Brain microvascular endothelial cell (primary cell): ENCODE measurements around the gene DHCR7.

Experiments
- DNase-seq: peaks from one replicate; pipeline ENCODE4 v3.0.0-alpha.2; 2020
- H3K27ac ChIP-seq: fragments of 250-450 bp; sonication (Bioruptor Pico); 2 replicates; pipeline ENCODE4 v1.5.1; 2020; ENCODE audit warnings: mild to moderate bottlenecking, moderate library complexity
- H3K27me3 ChIP-seq: fragments of 250-450 bp; sonication (Bioruptor Pico); replicated peaks from 2 replicates; pipeline ENCODE4 v1.5.1; 2020; ENCODE audit warnings: mild to moderate bottlenecking
- H3K36me3 ChIP-seq: fragments of 250-450 bp; sonication (Bioruptor Pico); replicated peaks from 2 replicates; pipeline ENCODE4 v1.5.1; 2020; ENCODE audit warnings: mild to moderate bottlenecking
- H3K4me3 ChIP-seq: 2 replicates; pipeline ENCODE4 v1.5.1; 2011; ENCODE audit warnings: low read depth, mild to moderate bottlenecking, control low read depth, low read length, moderate library complexity
- in situ Hi-C: cut with HindIII; loops from 2 replicates; pipeline ENCODE4 v1.10.0; 2017; ENCODE audit warnings: low sequenced_read_pairs, low pct_ligation_motif_present
- TF ChIP-seq, protein P1 (sequence below): IDR thresholded peaks from 2 replicates; pipeline ENCODE4 v1.5.1; 2011; ENCODE audit warnings: low read depth, mild to moderate bottlenecking, moderate library complexity, low read length, control low read depth, inconsistent platforms; ENCODE audit errors: missing control alignments

Gene DHCR7

DNA sequence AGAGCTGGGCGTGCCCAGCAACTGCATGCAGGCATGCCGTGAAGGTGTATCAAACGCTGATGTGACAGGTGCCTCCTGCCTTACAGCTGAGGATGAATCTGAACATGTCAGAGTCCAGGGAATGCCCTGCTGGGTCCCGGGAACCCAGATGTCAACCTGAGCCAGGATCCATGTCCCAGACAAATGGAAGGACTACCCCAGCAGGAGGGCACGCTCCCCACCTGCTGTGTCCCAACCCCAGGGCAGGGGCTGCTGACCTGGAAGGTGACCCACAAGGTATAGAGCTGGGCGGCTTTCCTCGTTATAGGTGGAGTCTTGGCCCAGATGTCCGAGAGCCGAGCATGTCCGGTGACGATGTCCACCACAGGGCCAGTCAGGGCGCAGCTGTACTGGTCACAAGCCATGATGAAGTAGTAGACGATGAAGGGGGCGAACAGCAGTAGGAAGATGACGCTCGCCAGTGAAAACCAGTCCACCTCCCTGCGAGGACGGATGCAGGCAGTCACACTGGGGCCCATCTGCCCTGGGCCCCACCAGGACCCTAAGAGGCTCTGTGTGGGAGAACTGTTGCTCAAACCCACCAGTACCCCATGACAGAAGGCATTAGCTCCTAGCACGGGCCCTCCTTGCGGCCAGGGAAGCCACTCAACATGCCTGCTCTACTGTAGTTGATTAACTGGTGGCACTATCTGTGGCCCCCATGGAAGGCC is 4.3 kb downstream of the DHCR7 start:
- H3K36me3 ChIP-seq, result peaks cover 56% of the 10 kb centered on the region
- TF ChIP-seq, protein P1, sequence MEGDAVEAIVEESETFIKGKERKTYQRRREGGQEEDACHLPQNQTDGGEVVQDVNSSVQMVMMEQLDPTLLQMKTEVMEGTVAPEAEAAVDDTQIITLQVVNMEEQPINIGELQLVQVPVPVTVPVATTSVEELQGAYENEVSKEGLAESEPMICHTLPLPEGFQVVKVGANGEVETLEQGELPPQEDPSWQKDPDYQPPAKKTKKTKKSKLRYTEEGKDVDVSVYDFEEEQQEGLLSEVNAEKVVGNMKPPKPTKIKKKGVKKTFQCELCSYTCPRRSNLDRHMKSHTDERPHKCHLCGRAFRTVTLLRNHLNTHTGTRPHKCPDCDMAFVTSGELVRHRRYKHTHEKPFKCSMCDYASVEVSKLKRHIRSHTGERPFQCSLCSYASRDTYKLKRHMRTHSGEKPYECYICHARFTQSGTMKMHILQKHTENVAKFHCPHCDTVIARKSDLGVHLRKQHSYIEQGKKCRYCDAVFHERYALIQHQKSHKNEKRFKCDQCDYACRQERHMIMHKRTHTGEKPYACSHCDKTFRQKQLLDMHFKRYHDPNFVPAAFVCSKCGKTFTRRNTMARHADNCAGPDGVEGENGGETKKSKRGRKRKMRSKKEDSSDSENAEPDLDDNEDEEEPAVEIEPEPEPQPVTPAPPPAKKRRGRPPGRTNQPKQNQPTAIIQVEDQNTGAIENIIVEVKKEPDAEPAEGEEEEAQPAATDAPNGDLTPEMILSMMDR, result no peak
- no peak overlapping the region for H3K4me3 ChIP-seq
- in situ Hi-C loops, result no loop called here
- no peak overlapping the region for H3K27ac ChIP-seq
- H3K27me3 ChIP-seq, result no peaks in the 10 kb centered on the region
- DNase-seq, result no peak

DNA sequence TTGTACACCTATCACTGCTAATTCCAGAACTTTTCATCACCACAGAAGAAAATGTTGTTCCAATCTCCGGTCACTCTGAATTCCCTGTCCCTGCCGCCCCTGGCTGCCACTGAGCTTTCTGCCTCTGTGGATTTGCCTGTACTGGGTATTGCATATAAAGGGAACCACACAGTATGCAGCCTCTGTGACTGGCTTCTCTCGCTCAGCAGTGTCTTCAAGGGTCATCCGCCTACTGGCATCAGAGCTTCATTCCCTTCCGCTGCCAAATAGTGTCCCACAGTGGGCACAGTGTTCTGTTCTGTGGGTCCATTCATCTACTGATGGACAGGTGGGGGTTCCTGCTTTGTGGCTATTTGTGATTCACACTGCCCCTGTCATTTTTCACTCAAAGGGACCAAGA is 5.3 kb downstream of the DHCR7 start:
- Histone ChIP-seq H3K27ac (no peak overlapping the region), H3K27me3 (no peaks in the 10 kb centered on the region), H3K4me3 (no peak overlapping the region), H3K36me3 (peaks cover 66% of the 10 kb centered on the region)
- TF ChIP-seq, protein P1, result no peak
- in situ Hi-C loops, result no loop called here
- DNase-seq, result no peak

DNA sequence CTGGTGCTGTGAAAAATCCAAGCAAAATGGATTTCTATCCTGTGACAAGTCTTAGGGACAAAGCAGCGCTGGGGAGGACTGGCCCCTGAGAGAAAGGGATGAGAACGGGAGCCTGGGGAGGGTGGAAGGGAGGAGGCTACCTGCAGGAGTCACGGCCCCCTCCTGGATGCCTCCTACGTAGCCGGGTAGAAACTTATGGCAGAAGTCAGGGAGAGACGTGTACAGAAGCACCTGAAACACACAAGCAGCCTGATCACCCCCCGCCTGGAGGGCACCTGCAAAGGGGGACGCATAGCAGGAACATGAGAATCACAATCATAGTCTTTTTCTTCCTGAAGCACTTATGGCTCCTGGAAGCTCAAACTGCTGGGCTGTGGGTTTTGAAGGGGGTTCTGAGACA is 6.1 kb downstream of the DHCR7 start:
- in situ Hi-C loops, result no loop called here
- H3K36me3 ChIP-seq, result peaks cover 74% of the 10 kb centered on the region
- TF ChIP-seq, protein P1, result no peak
- H3K4me3 ChIP-seq, result no peak overlapping the region
- no peak for DNase-seq
- no peak overlapping the region for H3K27ac ChIP-seq
- H3K27me3 ChIP-seq, result no peaks in the 10 kb centered on the region

DNA sequence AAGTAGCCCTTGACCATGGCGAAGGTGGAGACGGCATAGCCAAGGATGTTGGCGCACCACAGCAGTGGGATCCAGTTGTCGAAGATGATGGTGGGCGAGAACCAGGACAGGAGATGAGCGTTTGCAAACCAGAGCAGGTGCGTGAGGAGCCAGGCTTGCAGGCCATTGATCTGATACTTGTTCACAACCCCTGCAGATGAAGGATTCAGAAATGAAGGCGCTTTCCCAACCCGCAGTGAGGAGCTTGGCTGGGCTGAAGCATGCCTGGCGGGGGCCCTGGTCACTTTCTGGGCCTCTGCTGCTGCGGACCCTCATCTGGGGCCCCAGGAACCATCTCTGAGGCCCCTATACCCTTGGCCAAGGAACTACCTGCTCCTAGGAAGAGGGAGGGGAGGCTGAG is 6.9 kb downstream of the DHCR7 start:
- H3K27ac ChIP-seq, result no peak overlapping the region
- no peak for DNase-seq
- in situ Hi-C loops, result no loop called here
- no peak overlapping the region for H3K4me3 ChIP-seq
- peaks cover 69% of the 10 kb centered on the region for H3K36me3 ChIP-seq
- TF ChIP-seq, protein P1, result no peak
- H3K27me3 ChIP-seq, result no peaks in the 10 kb centered on the region

DNA sequence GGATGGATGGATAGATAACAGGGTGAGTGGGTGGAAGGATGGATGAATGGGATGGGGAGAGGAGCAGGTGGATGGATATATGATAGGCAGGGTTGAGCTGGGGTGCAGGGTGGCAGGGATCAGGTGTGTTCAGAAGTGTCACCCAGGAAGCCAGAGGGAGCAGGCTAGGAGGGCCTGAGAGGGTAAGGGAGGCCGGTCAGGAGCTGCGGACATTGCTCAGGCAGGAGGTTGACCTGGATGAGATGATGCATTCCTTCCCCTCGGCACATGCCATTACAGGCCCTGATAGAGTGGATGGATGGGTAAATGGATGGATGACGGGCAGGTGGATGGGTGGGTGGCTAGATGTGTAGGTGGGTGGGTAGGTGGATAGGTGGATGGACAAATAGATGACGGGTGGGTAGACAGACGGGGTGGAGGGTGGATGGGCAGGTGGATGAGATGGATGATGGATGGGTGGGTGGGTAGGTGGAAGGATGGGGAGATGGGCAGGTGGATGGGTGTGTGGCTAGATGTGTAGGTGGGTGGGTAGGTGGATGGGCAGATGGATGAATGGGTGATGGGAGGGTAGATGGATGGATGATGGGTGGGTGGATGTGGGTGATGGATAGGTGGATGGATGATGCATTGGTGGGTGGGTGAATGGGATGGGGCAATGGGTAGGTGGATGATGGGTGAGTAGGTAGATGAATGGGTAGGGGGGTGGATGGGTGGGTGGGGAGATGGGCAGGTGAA is 8.0 kb downstream of the DHCR7 start:
- in situ Hi-C loops, result no loop called here
- no peak for DNase-seq
- Histone ChIP-seq H3K36me3 (peaks cover 71% of the 10 kb centered on the region), H3K4me3 (no peak overlapping the region), H3K27ac (no peak overlapping the region), H3K27me3 (no peaks in the 10 kb centered on the region)
- TF ChIP-seq, protein P1, result no peak
